Mesothelial cell of epicardium (in vitro differentiated cells): ENCODE results near the gene TBC1D22A. TPM values are rescaled to one million over a fixed set of nuclear protein-coding genes. Genes with fewer than 3 reads are reported as not detected.

ENCODE experiments used
- DNase-seq, 2 experiments: peaks; one replicate each; pipeline ENCODE4 v3.0.0; 2021; ENCODE audit warnings: low spot score in 2 of 2; ENCODE audit not compliant: unreplicated experiment in 2 of 2
- H3K27ac Mint-ChIP-seq: 2 replicates; pipeline ENCODE4 v1.8.0; 2021; ENCODE audit warnings: mixed read lengths
- H3K27me3 Mint-ChIP-seq: 2 replicates; pipeline ENCODE4 v1.8.0; 2021; ENCODE audit warnings: low read depth, mixed read lengths
- H3K36me3 Mint-ChIP-seq: 2 replicates; pipeline ENCODE4 v1.8.0; 2021; ENCODE audit warnings: mixed read lengths
- H3K4me1 Mint-ChIP-seq: 2 replicates; pipeline ENCODE4 v1.8.0; 2021; ENCODE audit warnings: mixed read lengths
- H3K4me3 Mint-ChIP-seq: 2 replicates; pipeline ENCODE4 v1.8.0; 2021; ENCODE audit warnings: mild to moderate bottlenecking, moderate library complexity, mixed read lengths
- H3K9me3 Mint-ChIP-seq: 2 replicates; pipeline ENCODE4 v1.8.0; 2021; ENCODE audit warnings: mixed read lengths
- total RNA-seq: library from RNA; stranded (reverse); gene quantifications from 3 replicates; pipeline ENCODE4 v1.2.1, GENCODE V29; 2021
- TF ChIP-seq, protein P1 (sequence below): fragments of 200-600 bp; sonication (generic); IDR thresholded peaks from one replicate; pipeline ENCODE4 v1.5.0; 2021; ENCODE audit warnings: antibody characterized with exemption; ENCODE audit not compliant: unreplicated experiment

Gene TBC1D22A
- total RNA-seq, 1 donor from 2014 or later = 26.6 TPM

- peak in 1 of 2 experiments; percentile 20 for DNase-seq
- no peaks in the 10 kb centered on the region for H3K4me1 Mint-ChIP-seq
- H3K36me3 Mint-ChIP-seq = peaks cover 2% of the 10 kb centered on the region
- peaks cover 58% of the 10 kb centered on the region for H3K9me3 Mint-ChIP-seq
- H3K4me3 Mint-ChIP-seq = no peak overlapping the region
- no peak overlapping the region for H3K27ac Mint-ChIP-seq
- no peaks in the 10 kb centered on the region for H3K27me3 Mint-ChIP-seq
- TF ChIP-seq, protein P1, sequence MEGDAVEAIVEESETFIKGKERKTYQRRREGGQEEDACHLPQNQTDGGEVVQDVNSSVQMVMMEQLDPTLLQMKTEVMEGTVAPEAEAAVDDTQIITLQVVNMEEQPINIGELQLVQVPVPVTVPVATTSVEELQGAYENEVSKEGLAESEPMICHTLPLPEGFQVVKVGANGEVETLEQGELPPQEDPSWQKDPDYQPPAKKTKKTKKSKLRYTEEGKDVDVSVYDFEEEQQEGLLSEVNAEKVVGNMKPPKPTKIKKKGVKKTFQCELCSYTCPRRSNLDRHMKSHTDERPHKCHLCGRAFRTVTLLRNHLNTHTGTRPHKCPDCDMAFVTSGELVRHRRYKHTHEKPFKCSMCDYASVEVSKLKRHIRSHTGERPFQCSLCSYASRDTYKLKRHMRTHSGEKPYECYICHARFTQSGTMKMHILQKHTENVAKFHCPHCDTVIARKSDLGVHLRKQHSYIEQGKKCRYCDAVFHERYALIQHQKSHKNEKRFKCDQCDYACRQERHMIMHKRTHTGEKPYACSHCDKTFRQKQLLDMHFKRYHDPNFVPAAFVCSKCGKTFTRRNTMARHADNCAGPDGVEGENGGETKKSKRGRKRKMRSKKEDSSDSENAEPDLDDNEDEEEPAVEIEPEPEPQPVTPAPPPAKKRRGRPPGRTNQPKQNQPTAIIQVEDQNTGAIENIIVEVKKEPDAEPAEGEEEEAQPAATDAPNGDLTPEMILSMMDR = no peak
Observed at GRCh38 chr22:47219789-47220188, 457.3 kb downstream of the TBC1D22A start.

DNA sequence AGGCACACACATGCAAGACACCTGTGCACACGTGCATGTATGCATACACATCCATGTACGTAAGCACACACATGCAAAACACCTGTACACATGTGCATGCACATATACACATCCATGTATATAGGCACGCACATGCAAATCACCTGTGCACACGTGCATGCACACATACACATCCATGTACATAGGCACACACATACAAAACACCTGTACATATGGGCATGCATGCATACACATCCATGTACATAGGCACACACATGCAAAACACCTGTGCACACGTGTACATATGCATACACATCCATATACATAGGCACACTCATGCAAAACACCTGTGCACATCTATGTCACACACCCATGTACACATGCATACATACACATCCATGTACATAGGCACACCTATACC is 458.3 kb downstream of the TBC1D22A start:
- Mint-ChIP-seq H3K4me3 (no peak overlapping the region), H3K27me3 (no peaks in the 10 kb centered on the region), H3K9me3 (peaks cover 52% of the 10 kb centered on the region), H3K36me3 (peaks cover 2% of the 10 kb centered on the region), H3K27ac (no peak overlapping the region), H3K4me1 (no peaks in the 10 kb centered on the region)
- TF ChIP-seq, protein P1 = no peak
- DNase-seq = no peak

- Mint-ChIP-seq H3K4me1 (no peaks in the 10 kb centered on the region), H3K4me3 (no peak overlapping the region), H3K36me3 (peaks cover 2% of the 10 kb centered on the region), H3K9me3 (peaks cover 50% of the 10 kb centered on the region), H3K27ac (no peak overlapping the region), H3K27me3 (no peaks in the 10 kb centered on the region)
- TF ChIP-seq, protein P1 = no peak
- DNase-seq = peak in 1 of 2 experiments; percentile 14
Observed at GRCh38 chr22:47221840-47222615, 459.6 kb downstream of the TBC1D22A start.

Other genes starting within 250 kb of the TBC1D22A start
- 17.8 to 18.8 TPM (median 18.4 TPM) in 3 replicates for gene CELSR1, start 225.0 kb upstream of the TBC1D22A start, total RNA-seq
- gene GRAMD4, start 142.3 kb upstream of the TBC1D22A start, total RNA-seq = 58.3 to 63.0 TPM (median 60.5 TPM) in 3 replicates
- gene CERK, start 24.4 kb upstream of the TBC1D22A start, total RNA-seq = 50.7 to 51.9 TPM (median 51.3 TPM) in 3 replicates